Vagina (tissue), 2 donors: ENCODE data around the gene AP1S1. TPM values are rescaled to one million over a fixed set of nuclear protein-coding genes. Genes with fewer than 3 reads are reported as not detected.
A peak's percentile ranks its signal among the peaks of the same experiment; 100 is the strongest.

Experiments used
- DNase-seq, 2 donors: peaks; one replicate each; pipeline ENCODE4 v3.0.0-alpha.2; 2017; ENCODE audit errors: extremely low spot score in 2 of 2
- H3K27ac ChIP-seq: fragments of 200-600 bp; sonication (generic); one replicate; pipeline ENCODE4 v1.5.1; 2019
- H3K27me3 ChIP-seq: fragments of 200-600 bp; sonication (generic); one replicate; pipeline ENCODE4 v1.5.1; 2019
- H3K36me3 ChIP-seq, 2 donors: fragments of 200-600 bp; sonication (generic); one replicate each; pipeline ENCODE4 v1.5.1; 2017 to 2019
- H3K4me1 ChIP-seq: fragments of 200-600 bp; sonication (generic); one replicate; pipeline ENCODE4 v1.5.1; 2019
- H3K4me3 ChIP-seq, 2 donors: fragments of 200-600 bp; sonication (generic); 1 replicate in 1 of 2; 2 replicates in 1 of 2; pipeline ENCODE4 v1.5.1; 2016 to 2019
- H3K9me3 ChIP-seq: fragments of 200-600 bp; sonication (generic); one replicate; pipeline ENCODE4 v1.5.1; 2019
- CTCF ChIP-seq, 3 experiments: fragments of 450-650 bp in 2 of 3; fragments of 200-600 bp in 1 of 3; sonication (generic) in 1 of 3; IDR thresholded peaks; one replicate each; pipeline ENCODE4 v1.5.1; 2017 to 2019; ENCODE audit warnings: antibody characterized with exemption in 3 of 3, mild to moderate bottlenecking in 2 of 3, moderate library complexity in 2 of 3
- POLR2A ChIP-seq, 2 donors: fragments of 450-650 bp; IDR thresholded peaks; one replicate each; pipeline ENCODE4 v1.6.1; 2017; ENCODE audit warnings: antibody characterized with exemption in 2 of 2, mild to moderate bottlenecking in 2 of 2, moderate library complexity in 2 of 2
- POLR2AphosphoS5 ChIP-seq, 2 donors: sonication (generic); formaldehyde crosslinking; IDR thresholded peaks; one replicate each; pipeline ENCODE4 v1.9.0; 2017; ENCODE audit warnings: antibody characterized with exemption in 2 of 2, mild to moderate bottlenecking in 2 of 2, low read depth in 1 of 2; ENCODE audit not compliant: insufficient read depth in 1 of 2
- intact Hi-C: fragments of 100-400 bp; cut with DNase I; formaldehyde crosslinking; loops from one replicate; pipeline ENCODE4 v1.15.1; 2023
- total RNA-seq: library from RNA; depleted of rRNA; stranded (reverse); fragments of >200 nt; gene quantifications from one replicate; pipeline ENCODE4 v1.2.3, GENCODE V29; 2016

Gene AP1S1
- total RNA-seq, 1 donor from 2014 or later: 42.5 TPM

GRCh38 chr7:101177644-101178043 lies 23.4 kb downstream of the AP1S1 start:
- H3K36me3 ChIP-seq: no peaks in the 10 kb centered on the region
- no peak for DNase-seq
- TF ChIP-seq POLR2AphosphoS5 (IDR thresholded peaks at IDR 0.05; ENCODE audit: insufficient read depth in 1 of 2, low read depth in 1 of 2): no peak
- TF ChIP-seq CTCF (IDR thresholded peaks at IDR 0.05): no peak
- no peak for TF ChIP-seq POLR2A (IDR thresholded peaks at IDR 0.05)
- peaks cover 25% of the 10 kb centered on the region for H3K27me3 ChIP-seq
- H3K27ac ChIP-seq: no peak overlapping the region
- intact Hi-C loops: no loop called here
- peaks cover 21% of the 10 kb centered on the region for H3K4me1 ChIP-seq
- H3K9me3 ChIP-seq: no peaks in the 10 kb centered on the region
- no peak overlapping the region for H3K4me3 ChIP-seq

GRCh38 chr7:101179117-101179516 lies 24.8 kb downstream of the AP1S1 start:
- intact Hi-C loops: no loop called here
- H3K27me3 ChIP-seq: peaks cover 12% of the 10 kb centered on the region
- no peak overlapping the region for H3K27ac ChIP-seq
- TF ChIP-seq CTCF (IDR thresholded peaks at IDR 0.05): no peak
- TF ChIP-seq POLR2A (IDR thresholded peaks at IDR 0.05): no peak
- no peak for TF ChIP-seq POLR2AphosphoS5 (IDR thresholded peaks at IDR 0.05; ENCODE audit: insufficient read depth in 1 of 2, low read depth in 1 of 2)
- H3K36me3 ChIP-seq: no peaks in the 10 kb centered on the region
- H3K4me3 ChIP-seq: no peak overlapping the region
- H3K9me3 ChIP-seq: no peaks in the 10 kb centered on the region
- DNase-seq: no peak
- H3K4me1 ChIP-seq: peaks cover 9% of the 10 kb centered on the region

GRCh38 chr7:101179713-101180112 lies 25.4 kb downstream of the AP1S1 start:
- H3K36me3 ChIP-seq: no peaks in the 10 kb centered on the region
- H3K27ac ChIP-seq: no peak overlapping the region
- peaks cover 9% of the 10 kb centered on the region for H3K4me1 ChIP-seq
- no peaks in the 10 kb centered on the region for H3K9me3 ChIP-seq
- intact Hi-C loops: no loop called here
- no peak for DNase-seq
- peak overlapping the region in 1 of 2 donors; percentile 11 for H3K4me3 ChIP-seq
- TF ChIP-seq POLR2AphosphoS5 (IDR thresholded peaks at IDR 0.05; ENCODE audit: insufficient read depth in 1 of 2, low read depth in 1 of 2) (no peak), CTCF (IDR thresholded peaks at IDR 0.05) (no peak), POLR2A (IDR thresholded peaks at IDR 0.05) (no peak)
- peaks cover 7% of the 10 kb centered on the region for H3K27me3 ChIP-seq

GRCh38 chr7:101180130-101180755 lies 26.0 kb downstream of the AP1S1 start, which contains the start of gene NAT16:
NAT16 (minus strand) TSS chr7:101180293; CDS start chr7:101174807, 5,486 bp downstream.
- Histone ChIP-seq H3K27me3 (peaks cover 7% of the 10 kb centered on the region), H3K36me3 (no peaks in the 10 kb centered on the region), H3K4me1 (peaks cover 9% of the 10 kb centered on the region), H3K4me3 (peak within 1 kb of the TSS in 1 of 2 donors; percentile 11), H3K9me3 (no peaks in the 10 kb centered on the region), H3K27ac (no peak within 1 kb of the TSS)
- no peak for DNase-seq
- TF ChIP-seq CTCF (IDR thresholded peaks at IDR 0.05) (no peak), POLR2A (IDR thresholded peaks at IDR 0.05) (no peak), POLR2AphosphoS5 (IDR thresholded peaks at IDR 0.05; ENCODE audit: insufficient read depth in 1 of 2, low read depth in 1 of 2) (no peak)
- intact Hi-C loops: no loop called here

GRCh38 chr7:101185258-101185839 lies 31.1 kb downstream of the AP1S1 start:
- Histone ChIP-seq H3K4me1 (no peaks in the 10 kb centered on the region), H3K27ac (no peak overlapping the region), H3K36me3 (no peaks in the 10 kb centered on the region), H3K4me3 (no peak overlapping the region), H3K27me3 (no peaks in the 10 kb centered on the region), H3K9me3 (no peaks in the 10 kb centered on the region)
- intact Hi-C loops: no loop called here
- DNase-seq: no peak
- TF ChIP-seq CTCF (IDR thresholded peaks at IDR 0.05): no peak
- TF ChIP-seq POLR2A (IDR thresholded peaks at IDR 0.05): no peak
- TF ChIP-seq POLR2AphosphoS5 (IDR thresholded peaks at IDR 0.05; ENCODE audit: insufficient read depth in 1 of 2, low read depth in 1 of 2): no peak
